ENCODE data around the gene DNAJC10. TPM values are rescaled to one million over a fixed set of nuclear protein-coding genes. Genes with fewer than 3 reads are reported as not detected.
A peak's percentile ranks its signal among the peaks of the same experiment; 100 is the strongest.

Gene DNAJC10
- total RNA-seq, 1 donor from 2014 or later: 174 TPM

DNA sequence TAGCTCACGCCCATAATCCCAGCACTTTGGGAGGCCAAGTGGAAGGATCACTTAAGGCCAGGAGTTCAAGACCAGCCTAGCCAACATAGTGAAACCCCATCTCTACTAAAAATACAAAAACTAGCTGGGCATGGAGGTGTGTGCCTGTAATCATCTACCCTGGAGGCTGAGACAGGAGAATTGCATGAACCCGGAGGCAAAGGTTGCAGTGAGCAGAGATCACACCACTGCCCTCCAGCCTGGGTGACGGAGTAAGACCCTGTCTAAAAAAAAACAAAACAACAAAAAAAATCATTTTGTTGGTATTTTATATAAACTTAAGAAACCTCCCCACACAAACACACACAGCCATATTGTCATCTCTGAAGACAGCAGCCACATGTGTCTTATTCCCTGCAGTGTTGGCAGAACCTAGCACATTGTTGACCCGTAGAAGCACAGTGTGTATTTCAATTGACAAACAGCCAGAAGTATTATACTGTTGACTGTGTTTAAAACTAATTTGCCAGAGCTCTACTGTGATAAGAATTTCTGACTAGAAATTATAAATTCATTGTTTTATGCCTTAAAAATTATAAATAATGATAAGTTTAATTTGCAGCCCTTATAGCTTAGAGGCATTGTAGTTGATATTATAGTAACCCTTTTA lies 68.1 kb downstream of the DNAJC10 start:
- Histone ChIP-seq H3K4me2 (no peak overlapping the region), H3K27me3 (no peaks in the 10 kb centered on the region), H3K9ac (no peak overlapping the region), H3K27ac (no peak overlapping the region), H3K36me3 (no peaks in the 10 kb centered on the region), H4K20me1 (ENCODE audit: low read depth) (no peaks in the 10 kb centered on the region), H3F3A (ENCODE audit: low read depth) (peaks cover 9% of the 10 kb centered on the region), H3K9me3 (ENCODE audit: low read depth) (no peaks in the 10 kb centered on the region), H3K4me3 (no peak overlapping the region), H3K79me2 (ENCODE audit: low read depth) (no peaks in the 10 kb centered on the region), H2AFZ (replicated peaks) (no peak overlapping the region), H3K4me1 (peaks cover 7% of the 10 kb centered on the region)
- Mint-ChIP-seq H3K4me1 (peaks cover 3% of the 10 kb centered on the region), H3K9me3 (peaks cover 6% of the 10 kb centered on the region), H3K36me3 (peaks cover 19% of the 10 kb centered on the region), H3K27me3 (ENCODE audit: insufficient read depth, low read depth) (no peaks in the 10 kb centered on the region), H3K4me3 (no peak overlapping the region), H3K27ac (no peak overlapping the region)
- TF ChIP-seq EZH2phosphoT487 (IDR thresholded peaks at IDR 0.05) (no peak), EZH2 (IDR thresholded peaks at IDR 0.05) (no peak)
- TF ChIP-seq, protein P1, sequence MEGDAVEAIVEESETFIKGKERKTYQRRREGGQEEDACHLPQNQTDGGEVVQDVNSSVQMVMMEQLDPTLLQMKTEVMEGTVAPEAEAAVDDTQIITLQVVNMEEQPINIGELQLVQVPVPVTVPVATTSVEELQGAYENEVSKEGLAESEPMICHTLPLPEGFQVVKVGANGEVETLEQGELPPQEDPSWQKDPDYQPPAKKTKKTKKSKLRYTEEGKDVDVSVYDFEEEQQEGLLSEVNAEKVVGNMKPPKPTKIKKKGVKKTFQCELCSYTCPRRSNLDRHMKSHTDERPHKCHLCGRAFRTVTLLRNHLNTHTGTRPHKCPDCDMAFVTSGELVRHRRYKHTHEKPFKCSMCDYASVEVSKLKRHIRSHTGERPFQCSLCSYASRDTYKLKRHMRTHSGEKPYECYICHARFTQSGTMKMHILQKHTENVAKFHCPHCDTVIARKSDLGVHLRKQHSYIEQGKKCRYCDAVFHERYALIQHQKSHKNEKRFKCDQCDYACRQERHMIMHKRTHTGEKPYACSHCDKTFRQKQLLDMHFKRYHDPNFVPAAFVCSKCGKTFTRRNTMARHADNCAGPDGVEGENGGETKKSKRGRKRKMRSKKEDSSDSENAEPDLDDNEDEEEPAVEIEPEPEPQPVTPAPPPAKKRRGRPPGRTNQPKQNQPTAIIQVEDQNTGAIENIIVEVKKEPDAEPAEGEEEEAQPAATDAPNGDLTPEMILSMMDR (IDR thresholded peaks at IDR 0.05): no peak
- no peak for DNase-seq (ENCODE audit: low spot score)

DNA sequence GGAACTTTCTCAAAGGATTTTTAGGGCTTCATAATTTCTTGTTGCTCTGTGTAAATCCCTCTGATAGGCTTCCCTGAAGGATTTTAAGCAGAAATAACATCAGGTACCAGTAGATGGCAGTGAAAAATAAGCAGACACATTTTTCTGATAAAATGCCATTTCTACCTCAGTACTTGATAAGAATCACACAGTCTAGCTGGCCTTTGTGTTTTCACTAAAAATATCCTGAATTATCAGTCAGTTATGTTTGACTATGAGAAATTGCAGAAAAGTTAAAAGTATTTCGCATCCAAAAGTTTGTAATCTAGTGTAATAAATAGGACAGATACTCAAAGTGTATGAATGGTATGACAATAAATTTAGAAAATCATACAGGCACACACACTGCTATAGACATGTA lies 68.7 kb downstream of the DNAJC10 start:
- Mint-ChIP-seq H3K36me3 (peaks cover 19% of the 10 kb centered on the region), H3K9me3 (peaks cover 6% of the 10 kb centered on the region), H3K27ac (no peak overlapping the region), H3K4me3 (no peak overlapping the region), H3K27me3 (ENCODE audit: insufficient read depth, low read depth) (no peaks in the 10 kb centered on the region), H3K4me1 (peaks cover 3% of the 10 kb centered on the region)
- no peaks in the 10 kb centered on the region for H3K9me3 ChIP-seq (ENCODE audit: low read depth)
- DNase-seq (ENCODE audit: low spot score): peak; percentile 44
- H4K20me1 ChIP-seq (ENCODE audit: low read depth): no peaks in the 10 kb centered on the region
- no peak overlapping the region for H3K4me2 ChIP-seq
- H3K4me3 ChIP-seq: no peak overlapping the region
- no peak overlapping the region for H3K9ac ChIP-seq
- H3K4me1 ChIP-seq: peaks cover 7% of the 10 kb centered on the region
- no peak overlapping the region for H2AFZ ChIP-seq (replicated peaks)
- peaks cover 9% of the 10 kb centered on the region for H3F3A ChIP-seq (ENCODE audit: low read depth)
- TF ChIP-seq, protein P1 (IDR thresholded peaks at IDR 0.05): peak; percentile 78
- no peak for TF ChIP-seq EZH2 (IDR thresholded peaks at IDR 0.05)
- no peaks in the 10 kb centered on the region for H3K36me3 ChIP-seq
- H3K27ac ChIP-seq: no peak overlapping the region
- no peaks in the 10 kb centered on the region for H3K79me2 ChIP-seq (ENCODE audit: low read depth)
- H3K27me3 ChIP-seq: no peaks in the 10 kb centered on the region

DNA sequence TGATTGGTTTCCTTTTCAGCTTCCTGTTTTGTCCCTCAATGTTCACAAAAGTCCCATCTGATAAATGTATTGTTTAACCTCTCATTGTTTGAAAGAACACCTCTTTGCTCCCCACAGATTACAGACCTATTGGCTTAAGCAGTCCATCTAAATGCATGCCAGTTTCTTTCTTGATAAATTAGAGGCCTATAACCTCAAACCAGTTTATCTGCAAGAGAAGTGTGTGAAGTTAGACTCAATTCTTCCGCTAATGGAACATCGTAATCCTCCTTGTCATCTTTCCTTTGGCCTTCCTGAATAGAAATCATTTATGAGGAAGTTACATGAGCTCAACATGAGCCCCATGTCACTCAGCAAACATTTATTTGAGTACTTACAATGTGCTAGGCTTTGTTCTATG lies 76.4 kb downstream of the DNAJC10 start:
- no peaks in the 10 kb centered on the region for H3F3A ChIP-seq (ENCODE audit: low read depth)
- no peak overlapping the region for H3K27ac ChIP-seq
- TF ChIP-seq EZH2phosphoT487 (IDR thresholded peaks at IDR 0.05): no peak
- TF ChIP-seq, protein P1 (IDR thresholded peaks at IDR 0.05): no peak
- no peak for TF ChIP-seq EZH2 (IDR thresholded peaks at IDR 0.05)
- no peaks in the 10 kb centered on the region for H3K27me3 Mint-ChIP-seq (ENCODE audit: insufficient read depth, low read depth)
- H3K36me3 Mint-ChIP-seq: peaks cover 4% of the 10 kb centered on the region
- H3K79me2 ChIP-seq (ENCODE audit: low read depth): no peaks in the 10 kb centered on the region
- no peak for DNase-seq (ENCODE audit: low spot score)
- no peak overlapping the region for H2AFZ ChIP-seq (replicated peaks)
- no peaks in the 10 kb centered on the region for H3K36me3 ChIP-seq
- no peak overlapping the region for H3K4me3 Mint-ChIP-seq
- peaks cover 17% of the 10 kb centered on the region for H3K4me1 ChIP-seq
- no peak overlapping the region for H3K27ac Mint-ChIP-seq
- H3K27me3 ChIP-seq: no peaks in the 10 kb centered on the region
- H3K9me3 ChIP-seq (ENCODE audit: low read depth): no peaks in the 10 kb centered on the region
- no peak overlapping the region for H3K4me3 ChIP-seq
- H3K9me3 Mint-ChIP-seq: no peaks in the 10 kb centered on the region
- peaks cover 4% of the 10 kb centered on the region for H3K4me1 Mint-ChIP-seq
- no peak overlapping the region for H3K9ac ChIP-seq
- no peak overlapping the region for H3K4me2 ChIP-seq
- H4K20me1 ChIP-seq (ENCODE audit: low read depth): no peaks in the 10 kb centered on the region

All from neural progenitor cell (in vitro differentiated cells).